Fibroblast of villous mesenchyme (primary cell): ENCODE measurements around the gene PTGES3L. TPM values are rescaled to one million over a fixed set of nuclear protein-coding genes. Genes with fewer than 3 reads are reported as not detected.

Source experiments
- DNase-seq: peaks from one replicate; pipeline ENCODE4 v3.0.0-alpha.2; 2010; ENCODE audit warnings: low read depth
- H3K4me3 ChIP-seq: 2 replicates; pipeline ENCODE4 v1.5.1; 2011; ENCODE audit warnings: low read depth, mild to moderate bottlenecking, low read length
- total RNA-seq: library from RNA; depleted of rRNA; stranded (reverse); fragments of >200 nt; gene quantifications from 2 replicates; pipeline ENCODE4 v1.2.3, GENCODE V29; 2012
- TF ChIP-seq, protein P1 (sequence below): IDR thresholded peaks from 2 replicates; pipeline ENCODE4 v1.5.1; 2012; ENCODE audit warnings: low read depth, mild to moderate bottlenecking, low read length; ENCODE audit not compliant: insufficient read depth

The PTGES3L gene
- total RNA-seq, 1 donor: 1.3 TPM

DNA sequence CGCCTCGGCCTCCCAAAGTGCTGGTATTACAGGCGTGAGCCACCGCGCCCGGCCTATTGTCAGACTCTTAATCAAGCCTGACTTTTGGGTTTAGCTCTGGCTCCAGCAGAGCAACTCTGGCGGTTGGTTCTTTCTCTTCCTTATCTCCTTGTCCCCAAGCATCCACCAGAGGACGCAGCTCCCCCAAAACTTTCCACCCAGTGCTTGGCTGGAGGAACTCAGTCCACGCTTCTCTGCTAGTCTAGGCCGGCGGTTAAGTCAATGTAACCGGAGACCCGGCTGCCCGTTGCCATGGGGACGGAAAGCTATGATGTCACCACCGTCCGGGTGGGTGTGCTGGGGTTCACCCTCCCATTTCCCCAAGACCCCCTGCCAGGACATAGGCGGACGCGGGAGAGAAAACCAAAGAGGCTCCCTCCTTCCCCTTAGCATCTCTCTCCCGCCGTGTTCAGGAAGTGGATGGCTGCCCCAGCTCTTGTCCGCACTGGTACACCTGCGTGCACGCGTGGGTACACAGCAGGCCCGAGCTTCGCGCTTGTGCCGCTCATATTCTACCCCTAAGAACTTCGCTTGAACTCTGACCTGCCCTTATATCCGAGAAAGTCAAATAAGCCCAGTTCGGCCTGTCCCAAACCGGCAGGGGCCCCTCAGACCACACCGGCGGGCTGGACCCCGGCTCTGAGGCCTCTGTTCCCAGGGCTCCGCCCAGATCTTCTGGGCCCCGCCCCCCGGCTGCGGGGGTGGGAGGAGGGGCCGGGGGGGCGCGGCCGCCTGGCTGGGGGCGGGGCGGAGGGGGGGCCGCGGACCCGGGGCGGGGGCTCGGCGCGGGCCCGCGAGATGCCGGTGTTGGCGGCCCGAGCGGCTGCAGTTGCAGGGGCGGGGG lies 44.8 kb upstream of the PTGES3L start, which contains the start of gene RND2:
Gene RND2 (plus strand): TSS at position 825 of the 883 bp plus-strand sequence. CDS start 117 bp downstream, outside the sequence.
- peak; percentile 96 for DNase-seq
- TF ChIP-seq, protein P1, sequence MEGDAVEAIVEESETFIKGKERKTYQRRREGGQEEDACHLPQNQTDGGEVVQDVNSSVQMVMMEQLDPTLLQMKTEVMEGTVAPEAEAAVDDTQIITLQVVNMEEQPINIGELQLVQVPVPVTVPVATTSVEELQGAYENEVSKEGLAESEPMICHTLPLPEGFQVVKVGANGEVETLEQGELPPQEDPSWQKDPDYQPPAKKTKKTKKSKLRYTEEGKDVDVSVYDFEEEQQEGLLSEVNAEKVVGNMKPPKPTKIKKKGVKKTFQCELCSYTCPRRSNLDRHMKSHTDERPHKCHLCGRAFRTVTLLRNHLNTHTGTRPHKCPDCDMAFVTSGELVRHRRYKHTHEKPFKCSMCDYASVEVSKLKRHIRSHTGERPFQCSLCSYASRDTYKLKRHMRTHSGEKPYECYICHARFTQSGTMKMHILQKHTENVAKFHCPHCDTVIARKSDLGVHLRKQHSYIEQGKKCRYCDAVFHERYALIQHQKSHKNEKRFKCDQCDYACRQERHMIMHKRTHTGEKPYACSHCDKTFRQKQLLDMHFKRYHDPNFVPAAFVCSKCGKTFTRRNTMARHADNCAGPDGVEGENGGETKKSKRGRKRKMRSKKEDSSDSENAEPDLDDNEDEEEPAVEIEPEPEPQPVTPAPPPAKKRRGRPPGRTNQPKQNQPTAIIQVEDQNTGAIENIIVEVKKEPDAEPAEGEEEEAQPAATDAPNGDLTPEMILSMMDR: peak; percentile 82
- H3K4me3 ChIP-seq: peak within 1 kb of the TSS; percentile 66

DNA sequence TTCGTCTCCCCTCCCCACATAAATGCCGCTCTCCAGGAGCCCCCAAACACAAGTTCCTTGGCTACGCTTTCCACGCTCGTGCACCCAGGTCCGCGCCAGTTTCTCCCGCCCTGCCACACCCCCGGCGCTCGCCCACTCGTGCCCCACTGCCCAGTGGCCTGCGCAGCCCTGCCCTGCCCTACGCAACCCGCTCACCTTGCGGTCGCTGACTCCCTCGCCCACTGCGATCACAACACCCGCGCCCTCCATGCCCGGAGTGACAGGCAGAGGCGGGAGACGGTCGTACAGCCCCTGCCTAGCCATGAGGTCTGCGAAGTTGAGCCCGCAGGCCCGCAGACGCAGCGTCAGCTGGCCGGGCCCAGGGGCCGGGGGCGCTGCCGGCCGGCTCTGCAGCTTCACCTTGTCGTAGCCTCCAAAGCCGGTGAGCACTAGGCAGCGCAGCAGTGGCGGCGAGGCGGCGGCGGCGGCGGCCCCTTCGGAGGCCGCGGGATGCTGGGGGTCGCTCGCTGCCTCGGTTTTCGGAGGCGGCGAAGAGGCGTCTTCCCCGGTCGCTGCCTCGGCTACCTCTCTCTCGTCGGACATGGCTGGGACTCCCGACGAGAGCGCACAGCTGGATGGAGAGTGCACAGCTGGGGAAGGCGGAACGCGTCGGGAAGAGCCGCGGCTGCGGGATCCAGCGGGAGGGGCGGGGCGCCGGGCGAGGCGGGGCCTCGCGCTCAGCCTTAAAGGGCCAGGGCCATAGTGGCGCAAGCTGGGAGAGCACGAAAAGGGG lies 42.0 kb upstream of the PTGES3L start, which contains the start of gene VAT1:
Gene VAT1 (minus strand): TSS at position 645 of the 772 bp plus-strand sequence. CDS start 63 bp downstream, at position 582.
- DNase-seq: peak; percentile 80
- TF ChIP-seq, protein P1: no peak
- peak within 1 kb of the TSS; percentile 99 for H3K4me3 ChIP-seq

DNA sequence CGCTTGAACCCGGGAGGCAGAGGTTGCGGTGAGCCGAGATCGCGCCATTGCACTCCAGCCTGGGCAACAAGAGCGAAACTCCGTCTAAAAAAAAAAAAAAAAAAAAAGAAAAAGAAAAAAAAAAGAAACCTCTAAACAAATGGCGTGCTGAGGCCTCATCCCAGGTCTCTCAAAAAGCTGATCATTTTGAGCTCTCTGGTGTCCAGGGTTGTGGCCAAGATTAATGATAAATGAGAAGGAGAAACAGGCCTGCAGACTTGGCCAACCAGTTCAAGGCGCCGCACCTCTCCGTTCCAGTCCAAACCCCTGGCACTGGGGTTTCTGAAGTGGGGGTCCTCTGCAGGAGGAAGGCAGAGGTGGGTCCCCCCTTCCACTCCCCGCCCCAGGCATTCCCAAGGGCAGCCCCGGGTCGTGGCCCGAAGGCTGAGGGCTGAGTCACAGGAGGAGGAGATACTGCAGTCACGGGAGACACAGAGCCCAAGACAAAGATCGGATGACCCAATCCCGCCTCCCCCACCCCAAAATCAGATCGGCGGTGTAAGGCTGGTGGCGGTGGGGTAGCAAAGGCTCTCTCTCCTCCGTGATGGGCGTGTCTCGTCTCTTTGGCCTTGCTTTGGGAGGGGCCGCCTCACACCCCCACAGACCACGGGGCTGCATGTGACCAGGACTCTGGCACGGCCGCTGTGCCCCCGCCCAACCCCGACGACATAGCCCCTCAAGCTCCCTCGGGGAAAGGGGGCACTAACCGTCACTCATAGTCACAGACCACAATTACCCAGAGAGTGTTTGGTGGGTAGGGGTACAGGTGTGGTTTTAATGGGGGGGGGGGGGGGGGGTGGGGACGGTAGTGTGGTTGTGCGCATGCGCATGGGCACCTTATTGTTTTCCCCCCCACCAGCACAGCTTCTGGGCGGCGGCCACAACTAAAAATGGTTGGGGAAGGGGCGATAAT lies 41.2 kb upstream of the PTGES3L start:
- H3K4me3 ChIP-seq: peak overlapping the region; percentile 99

DNA sequence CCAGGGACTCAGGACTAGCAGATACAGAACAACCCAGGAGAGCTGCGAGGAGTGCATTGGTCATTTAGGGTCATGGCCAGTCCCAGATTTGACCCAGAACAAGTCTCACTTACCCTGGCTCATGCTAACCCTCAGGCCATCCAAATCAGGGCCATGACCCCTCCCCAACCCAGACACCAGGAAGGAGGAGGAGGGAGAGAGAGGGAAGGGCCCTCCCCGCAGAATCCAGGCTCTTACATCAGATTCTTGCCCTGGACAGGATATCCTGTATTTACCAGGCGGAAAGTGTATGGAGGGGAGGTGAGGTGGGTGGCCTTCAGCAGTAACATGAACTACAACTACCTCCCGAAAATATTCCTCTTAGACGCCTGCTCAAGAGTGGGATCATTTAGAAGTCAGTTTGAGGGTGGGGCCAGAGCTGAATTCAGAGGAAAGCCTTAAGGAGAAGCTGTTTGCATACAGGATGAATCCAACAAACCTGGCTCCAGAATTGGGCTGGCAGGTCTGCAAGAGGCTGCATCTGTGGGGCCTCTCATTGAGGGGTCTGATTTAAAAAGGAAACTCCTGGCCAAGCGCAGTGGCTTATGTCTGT lies 40.2 kb upstream of the PTGES3L start:
- H3K4me3 ChIP-seq: peak overlapping the region; percentile 99
- TF ChIP-seq, protein P1: no peak
- DNase-seq: peak; percentile 59

More for the DNA sequence above, 41.2 kb upstream of the PTGES3L start:
- TF ChIP-seq, protein P1: no peak
- peak; percentile 83 for DNase-seq

DNA sequence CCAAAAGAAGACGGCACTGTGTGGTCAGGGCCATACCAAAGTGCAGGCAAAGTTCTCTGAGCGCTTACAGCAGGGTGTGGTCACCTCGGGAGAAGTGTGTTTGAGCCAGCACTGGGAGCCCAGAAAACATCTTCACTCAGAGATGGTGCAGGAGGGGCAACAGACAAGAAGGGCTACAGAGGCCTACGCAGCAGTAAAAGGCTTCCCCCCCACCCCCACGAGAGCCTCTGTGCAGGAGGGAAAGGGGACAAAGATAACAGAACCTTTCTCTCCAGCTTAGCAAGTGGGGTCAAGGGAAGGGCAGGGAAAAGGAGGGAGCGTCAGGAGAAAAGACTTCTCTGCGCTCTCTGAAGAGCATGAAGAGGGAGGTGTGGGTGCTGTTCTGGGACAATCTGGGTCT lies 39.5 kb upstream of the PTGES3L start:
- peak; percentile 44 for DNase-seq
- TF ChIP-seq, protein P1: no peak
- peak overlapping the region; percentile 99 for H3K4me3 ChIP-seq

DNA sequence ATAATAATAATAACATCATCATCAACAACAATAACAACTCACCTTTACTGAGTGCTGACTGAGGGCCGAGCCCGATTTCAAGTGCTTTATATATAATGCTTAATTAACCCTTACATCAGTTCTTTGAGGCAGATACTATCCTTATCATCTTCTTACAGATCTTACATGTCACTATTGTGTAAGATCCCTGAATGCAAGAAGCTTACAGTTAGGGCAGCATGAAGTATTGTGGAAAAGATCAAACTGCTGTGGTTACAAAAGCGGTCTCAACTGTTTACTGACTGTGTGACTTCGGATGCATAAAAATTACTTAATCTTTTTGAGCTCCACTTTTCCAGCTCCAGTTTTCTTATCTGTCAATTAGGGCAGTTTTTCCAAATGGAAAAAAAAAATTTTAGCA lies 39.1 kb upstream of the PTGES3L start:
- TF ChIP-seq, protein P1: no peak
- DNase-seq: peak; percentile 74
- peak overlapping the region; percentile 99 for H3K4me3 ChIP-seq
